Upper lobe of right lung (tissue), 1 donor: ENCODE measurements around the gene DSCAM. TPM values are rescaled to one million over a fixed set of nuclear protein-coding genes. Genes with fewer than 3 reads are reported as not detected.

Experiments used
- ATAC-seq: fragments of 200-7000 bp; cut with Tn5 transposase; one replicate; pipeline ENCODE4 v1.9.1; 2020; ENCODE audit warnings: mild to moderate bottlenecking, moderate library complexity
- DNase-seq: peaks from one replicate; pipeline ENCODE4 v3.0.0-alpha.2; 2020
- H3K27ac ChIP-seq: fragments of 200-600 bp; one replicate; pipeline ENCODE4 v1.8.0; 2022
- H3K27me3 ChIP-seq: fragments of 200-600 bp; one replicate; pipeline ENCODE4 v1.8.0; 2022; ENCODE audit warnings: mild to moderate bottlenecking
- H3K36me3 ChIP-seq: fragments of 200-600 bp; one replicate; pipeline ENCODE4 v1.8.0; 2022
- H3K4me1 ChIP-seq: fragments of 200-600 bp; one replicate; pipeline ENCODE4 v1.8.0; 2022
- H3K4me3 ChIP-seq: fragments of 200-600 bp; one replicate; pipeline ENCODE4 v1.8.0; 2022; ENCODE audit warnings: mild to moderate bottlenecking
- H3K9me3 ChIP-seq: fragments of 200-600 bp; one replicate; pipeline ENCODE4 v1.8.0; 2022
- intact Hi-C: fragments of 100-400 bp; cut with DNase I; formaldehyde crosslinking; loops from one replicate; pipeline ENCODE4 v1.11.0; 2022
- total RNA-seq: library from RNA; stranded (reverse); fragmentation: NEBNext Ultra II Directional; extraction: Animal tissue kit (Norgen Biotek cat#: 25700); gene quantifications from one replicate; pipeline ENCODE4 v1.2.1, GENCODE V29; 2021
- TF ChIP-seq, protein P1 (sequence below): fragments of 200-600 bp; IDR thresholded peaks from one replicate; pipeline ENCODE4 v1.8.0; 2022; ENCODE audit warnings: antibody characterized with exemption
- donor health status: DM: no; HTN: yes; CAD: no; lungs with severe emphysema.

The DSCAM gene
- total RNA-seq, 1 donor from 2014 or later, result not detected

DNA sequence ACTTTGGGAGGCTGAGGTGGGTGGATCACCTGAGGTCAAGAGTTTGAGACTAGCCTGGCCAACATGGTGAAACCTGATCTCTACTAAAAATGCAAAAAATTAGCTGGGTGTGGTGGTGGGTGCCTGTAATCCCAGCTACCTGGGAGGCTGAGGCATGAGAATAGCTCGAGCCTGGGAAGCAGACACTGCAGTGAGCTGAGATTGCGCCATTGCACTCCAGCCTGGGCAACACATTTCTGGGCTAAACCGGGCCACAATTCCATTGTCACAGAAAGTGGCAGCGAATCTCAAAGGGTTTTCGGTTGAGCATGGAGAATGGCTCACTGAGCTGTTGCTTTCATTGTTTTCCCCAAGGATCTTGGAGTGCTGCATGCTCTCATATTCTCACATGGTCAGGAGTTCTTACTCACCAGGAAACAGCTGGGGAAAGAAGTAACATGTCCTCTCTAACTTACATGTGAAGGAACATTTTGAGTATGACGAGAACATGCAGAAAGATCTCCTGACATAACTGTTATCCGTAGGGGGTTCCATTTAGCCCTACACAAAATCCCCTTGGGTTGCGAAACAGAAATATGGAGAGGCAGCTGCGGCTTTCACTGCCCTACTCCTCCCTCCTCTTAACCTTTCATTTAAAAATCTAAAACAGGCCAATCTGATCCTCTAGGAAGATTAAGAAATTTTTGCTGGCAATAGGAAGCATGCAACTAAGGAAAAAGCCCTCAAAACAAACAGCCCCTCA is 638.6 kb downstream of the DSCAM start:
- Histone ChIP-seq H3K27ac (no peak overlapping the region), H3K27me3 (no peaks in the 10 kb centered on the region)

DNA sequence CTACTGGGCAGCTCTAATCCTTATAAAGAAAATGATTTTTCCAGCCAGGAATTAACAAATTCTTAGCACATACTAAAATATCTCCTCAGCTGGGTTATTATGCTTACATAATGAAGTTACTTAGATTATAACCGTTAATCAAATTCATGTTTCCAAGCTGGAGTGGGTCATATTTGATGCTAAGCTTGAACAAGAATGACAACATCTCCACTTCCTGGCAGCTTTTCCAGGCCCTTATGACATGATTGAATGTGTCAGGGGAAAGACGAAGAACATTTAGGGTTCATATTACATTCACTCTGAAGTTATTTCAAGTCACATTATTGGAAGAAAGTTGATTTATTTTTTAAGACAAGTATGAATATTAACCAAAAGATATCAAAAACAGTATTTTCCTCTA is 646.0 kb downstream of the DSCAM start:
- H3K27me3 ChIP-seq, result no peaks in the 10 kb centered on the region
- ATAC-seq, result no peak
- DNase-seq, result no peak
- H3K36me3 ChIP-seq, result no peaks in the 10 kb centered on the region
- H3K27ac ChIP-seq, result no peak overlapping the region
- H3K9me3 ChIP-seq, result no peaks in the 10 kb centered on the region
- H3K4me1 ChIP-seq, result no peaks in the 10 kb centered on the region
- H3K4me3 ChIP-seq, result no peak overlapping the region
- TF ChIP-seq, protein P1, sequence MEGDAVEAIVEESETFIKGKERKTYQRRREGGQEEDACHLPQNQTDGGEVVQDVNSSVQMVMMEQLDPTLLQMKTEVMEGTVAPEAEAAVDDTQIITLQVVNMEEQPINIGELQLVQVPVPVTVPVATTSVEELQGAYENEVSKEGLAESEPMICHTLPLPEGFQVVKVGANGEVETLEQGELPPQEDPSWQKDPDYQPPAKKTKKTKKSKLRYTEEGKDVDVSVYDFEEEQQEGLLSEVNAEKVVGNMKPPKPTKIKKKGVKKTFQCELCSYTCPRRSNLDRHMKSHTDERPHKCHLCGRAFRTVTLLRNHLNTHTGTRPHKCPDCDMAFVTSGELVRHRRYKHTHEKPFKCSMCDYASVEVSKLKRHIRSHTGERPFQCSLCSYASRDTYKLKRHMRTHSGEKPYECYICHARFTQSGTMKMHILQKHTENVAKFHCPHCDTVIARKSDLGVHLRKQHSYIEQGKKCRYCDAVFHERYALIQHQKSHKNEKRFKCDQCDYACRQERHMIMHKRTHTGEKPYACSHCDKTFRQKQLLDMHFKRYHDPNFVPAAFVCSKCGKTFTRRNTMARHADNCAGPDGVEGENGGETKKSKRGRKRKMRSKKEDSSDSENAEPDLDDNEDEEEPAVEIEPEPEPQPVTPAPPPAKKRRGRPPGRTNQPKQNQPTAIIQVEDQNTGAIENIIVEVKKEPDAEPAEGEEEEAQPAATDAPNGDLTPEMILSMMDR, result no peak
- intact Hi-C loops, result no loop called here

More for the DNA sequence above, 638.6 kb downstream of the DSCAM start:
- intact Hi-C loops, result no loop called here
- no peak overlapping the region for H3K4me3 ChIP-seq
- DNase-seq, result no peak
- no peaks in the 10 kb centered on the region for H3K36me3 ChIP-seq
- no peak for ATAC-seq
- TF ChIP-seq, protein P1, result no peak
- no peaks in the 10 kb centered on the region for H3K9me3 ChIP-seq
- H3K4me1 ChIP-seq, result no peaks in the 10 kb centered on the region

DNA sequence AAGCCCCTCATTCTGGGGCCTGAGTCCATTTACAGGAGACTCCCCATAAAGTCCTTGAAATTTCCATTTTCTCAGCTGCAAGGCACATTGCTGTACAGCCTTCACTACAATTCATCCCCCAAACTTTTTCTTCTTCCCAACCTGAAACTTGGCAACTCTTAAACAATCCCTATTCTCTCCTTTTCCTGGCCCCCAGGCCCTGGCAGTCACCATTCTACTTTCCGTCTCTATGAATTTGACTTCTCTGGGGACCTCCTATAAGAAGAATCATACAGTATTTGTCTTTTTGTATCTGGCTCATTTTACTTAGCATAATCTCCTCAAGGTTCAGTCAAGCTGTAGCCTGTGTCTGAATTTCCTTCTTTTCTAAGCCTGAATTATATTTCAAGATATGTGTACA is 646.8 kb downstream of the DSCAM start:
- Histone ChIP-seq H3K27me3 (no peaks in the 10 kb centered on the region), H3K9me3 (no peaks in the 10 kb centered on the region), H3K4me3 (no peak overlapping the region), H3K36me3 (no peaks in the 10 kb centered on the region), H3K4me1 (no peaks in the 10 kb centered on the region), H3K27ac (no peak overlapping the region)
- no peak for DNase-seq
- ATAC-seq, result no peak
- intact Hi-C loops, result no loop called here
- TF ChIP-seq, protein P1, result no peak

DNA sequence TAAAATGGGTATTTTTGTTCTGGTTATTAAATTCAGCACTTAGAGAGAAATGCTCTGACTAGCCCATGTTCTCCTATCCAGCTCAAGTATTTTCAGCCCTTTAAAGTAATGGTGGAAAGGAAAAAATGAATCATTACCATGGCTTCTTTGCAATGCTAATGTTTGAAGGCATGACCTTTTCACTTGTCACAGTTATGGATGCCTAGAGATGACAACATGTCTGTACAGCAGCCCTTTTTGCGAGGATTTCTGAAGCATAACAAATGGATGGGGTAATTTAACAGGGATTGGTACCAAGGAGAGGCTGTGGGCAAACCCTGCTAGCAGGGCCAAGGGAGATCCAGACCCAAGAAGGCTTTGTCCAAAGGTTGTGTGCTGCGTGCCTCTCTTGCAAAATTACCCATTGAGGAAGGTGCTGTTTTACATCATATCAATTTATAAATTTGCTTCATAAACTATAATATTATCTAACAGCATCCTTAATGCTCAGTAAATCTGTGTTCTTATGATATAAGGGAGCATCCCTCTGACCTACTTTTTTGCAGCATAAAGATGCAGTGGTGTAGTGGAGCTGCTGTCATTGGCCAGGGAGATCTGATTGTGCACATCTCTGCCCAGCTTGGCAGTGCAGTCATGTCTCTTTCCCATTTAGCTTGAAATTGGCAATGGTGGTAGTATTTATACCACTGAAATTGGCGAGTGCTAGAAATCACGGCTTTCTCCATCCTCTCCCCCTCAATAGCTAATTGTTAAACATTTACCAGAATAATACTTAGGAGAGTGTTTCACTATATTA is 652.6 kb downstream of the DSCAM start:
- no peak for ATAC-seq
- Histone ChIP-seq H3K9me3 (no peaks in the 10 kb centered on the region), H3K27ac (no peak overlapping the region), H3K36me3 (no peaks in the 10 kb centered on the region), H3K4me1 (no peaks in the 10 kb centered on the region), H3K4me3 (no peak overlapping the region), H3K27me3 (no peaks in the 10 kb centered on the region)
- no peak for DNase-seq
- TF ChIP-seq, protein P1, result no peak
- intact Hi-C loops, result no loop called here

DNA sequence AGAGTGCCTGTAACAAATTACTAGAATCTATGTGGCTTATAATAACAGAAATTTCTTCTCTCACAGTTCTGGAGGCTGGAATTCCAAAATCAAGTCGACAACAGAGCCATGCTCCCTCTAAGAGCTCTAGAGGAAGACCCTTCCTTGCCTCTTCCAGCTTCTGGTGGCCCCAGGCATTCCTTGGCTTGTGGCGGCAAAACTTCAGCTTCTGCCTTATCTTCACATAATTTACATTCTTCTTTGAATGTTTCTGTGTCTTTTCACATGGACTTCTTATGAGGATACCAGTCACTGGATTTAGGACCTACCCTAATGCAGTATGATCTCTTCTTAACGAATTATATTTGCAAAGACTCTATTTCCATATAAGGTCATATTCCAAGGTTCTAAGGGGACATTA is 655.3 kb downstream of the DSCAM start:
- intact Hi-C loops, result no loop called here

More for the DNA sequence above, 655.3 kb downstream of the DSCAM start:
- TF ChIP-seq, protein P1, result no peak
- Histone ChIP-seq H3K27ac (no peak overlapping the region), H3K27me3 (no peaks in the 10 kb centered on the region), H3K9me3 (no peaks in the 10 kb centered on the region), H3K4me1 (no peaks in the 10 kb centered on the region), H3K36me3 (no peaks in the 10 kb centered on the region), H3K4me3 (no peak overlapping the region)
- DNase-seq, result no peak
- no peak for ATAC-seq
